ENCODE measurements around the gene WBP4. TPM values are rescaled to one million over a fixed set of nuclear protein-coding genes. Genes with fewer than 3 reads are reported as not detected.
A peak's percentile ranks its signal among the peaks of the same experiment; 100 is the strongest.

The WBP4 gene
- total and polyA plus RNA-seq, 2 of the 13 experiments (the other 11 are each of a cell fraction or from before 2014, with no cell fraction given), result 6.7 to 11.7 TPM

DNA sequence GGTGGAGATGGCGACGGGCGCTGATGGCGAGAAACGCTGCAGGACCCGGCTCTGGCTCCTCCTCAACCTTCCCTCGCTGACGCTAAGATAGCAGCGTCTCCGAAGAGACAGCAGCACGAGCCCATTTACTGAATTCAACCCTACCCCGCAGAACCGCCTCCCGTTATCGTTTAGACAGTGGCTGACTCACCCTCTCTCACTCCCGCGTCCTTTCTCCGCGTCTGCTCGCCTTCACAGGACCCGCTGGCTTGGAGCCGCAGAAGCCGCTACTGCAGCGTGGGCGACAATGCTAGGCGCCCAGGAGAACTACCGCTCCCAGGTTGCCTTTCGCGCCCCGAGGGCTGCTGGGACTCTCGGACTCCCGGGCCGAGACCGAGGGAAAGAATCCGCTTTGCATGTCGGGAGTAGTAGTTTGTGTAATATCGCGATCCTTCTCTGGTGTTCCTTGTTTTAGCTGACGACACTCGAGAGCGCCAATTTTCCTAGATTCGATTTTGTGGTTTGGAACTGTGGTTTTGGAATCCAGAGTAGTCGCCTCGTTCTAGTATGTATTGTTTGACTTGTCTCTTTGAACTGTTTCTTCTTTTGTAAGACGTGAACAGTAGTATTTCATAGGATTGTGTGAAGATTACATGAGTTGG, 71.3 kb downstream of the WBP4 start, which contains the start of gene KBTBD6 (continued):
- TF ChIP-seq AHDC1 (CRISPR knock-in tag; IDR thresholded peaks at IDR 0.05; ENCODE audit: borderline replicate concordance) (peak; percentile 59; the same call in 1 of the 2 replicates), ZNF605 (CRISPR knock-in tag; IDR thresholded peaks at IDR 0.05) (no peak), PLRG1 (conservative IDR thresholded peaks at IDR 0.05) (no peak), GTF2F1 (IDR thresholded peaks at IDR 0.05; ENCODE audit: low read length) (no peak), ZNF256 (CRISPR knock-in tag; conservative IDR thresholded peaks at IDR 0.05) (no peak), ZMYM3 (CRISPR knock-in tag; IDR thresholded peaks at IDR 0.05) (no peak), ZNF484 (CRISPR knock-in tag; IDR thresholded peaks at IDR 0.05; ENCODE audit: borderline replicate concordance, low read depth) (no peak), ZNF317 (CRISPR knock-in tag; IDR thresholded peaks at IDR 0.05) (0 out of 2 replicates have a peak, but pooled peaks have one; percentile 16), GABPB1 (CRISPR knock-in tag; IDR thresholded peaks at IDR 0.05) (peak; percentile 93), KDM5A (IDR thresholded peaks at IDR 0.05; ENCODE audit: borderline replicate concordance, low read length) (peak; percentile 85; the same call in 1 of the 2 replicates), DPF2 (CRISPR knock-in tag; IDR thresholded peaks at IDR 0.05; ENCODE audit: borderline replicate concordance, low read depth) (no peak), ZNF792 (CRISPR knock-in tag; IDR thresholded peaks at IDR 0.05) (0 out of 2 replicates have a peak, but pooled peaks have one; percentile 36), ZBTB46 (CRISPR knock-in tag; IDR thresholded peaks at IDR 0.05; ENCODE audit: borderline replicate concordance) (no peak), HOXD1 (CRISPR knock-in tag; IDR thresholded peaks at IDR 0.05) (no peak), CBX5 (CRISPR knock-in tag; IDR thresholded peaks at IDR 0.05; ENCODE audit: borderline replicate concordance) (peak; percentile 76; the same call in 1 of the 2 replicates), ETV6 (CRISPR knock-in tag; conservative IDR thresholded peaks at IDR 0.05) (0 out of 2 replicates have a peak, but pooled peaks have one; percentile 45), ZFYVE20 (CRISPR knock-in tag; IDR thresholded peaks at IDR 0.05; ENCODE audit: borderline replicate concordance, low read depth) (no peak), SAP130 (CRISPR knock-in tag; IDR thresholded peaks at IDR 0.05; ENCODE audit: low read depth) (peak; percentile 94)
- TF ChIP-seq, protein P1, sequence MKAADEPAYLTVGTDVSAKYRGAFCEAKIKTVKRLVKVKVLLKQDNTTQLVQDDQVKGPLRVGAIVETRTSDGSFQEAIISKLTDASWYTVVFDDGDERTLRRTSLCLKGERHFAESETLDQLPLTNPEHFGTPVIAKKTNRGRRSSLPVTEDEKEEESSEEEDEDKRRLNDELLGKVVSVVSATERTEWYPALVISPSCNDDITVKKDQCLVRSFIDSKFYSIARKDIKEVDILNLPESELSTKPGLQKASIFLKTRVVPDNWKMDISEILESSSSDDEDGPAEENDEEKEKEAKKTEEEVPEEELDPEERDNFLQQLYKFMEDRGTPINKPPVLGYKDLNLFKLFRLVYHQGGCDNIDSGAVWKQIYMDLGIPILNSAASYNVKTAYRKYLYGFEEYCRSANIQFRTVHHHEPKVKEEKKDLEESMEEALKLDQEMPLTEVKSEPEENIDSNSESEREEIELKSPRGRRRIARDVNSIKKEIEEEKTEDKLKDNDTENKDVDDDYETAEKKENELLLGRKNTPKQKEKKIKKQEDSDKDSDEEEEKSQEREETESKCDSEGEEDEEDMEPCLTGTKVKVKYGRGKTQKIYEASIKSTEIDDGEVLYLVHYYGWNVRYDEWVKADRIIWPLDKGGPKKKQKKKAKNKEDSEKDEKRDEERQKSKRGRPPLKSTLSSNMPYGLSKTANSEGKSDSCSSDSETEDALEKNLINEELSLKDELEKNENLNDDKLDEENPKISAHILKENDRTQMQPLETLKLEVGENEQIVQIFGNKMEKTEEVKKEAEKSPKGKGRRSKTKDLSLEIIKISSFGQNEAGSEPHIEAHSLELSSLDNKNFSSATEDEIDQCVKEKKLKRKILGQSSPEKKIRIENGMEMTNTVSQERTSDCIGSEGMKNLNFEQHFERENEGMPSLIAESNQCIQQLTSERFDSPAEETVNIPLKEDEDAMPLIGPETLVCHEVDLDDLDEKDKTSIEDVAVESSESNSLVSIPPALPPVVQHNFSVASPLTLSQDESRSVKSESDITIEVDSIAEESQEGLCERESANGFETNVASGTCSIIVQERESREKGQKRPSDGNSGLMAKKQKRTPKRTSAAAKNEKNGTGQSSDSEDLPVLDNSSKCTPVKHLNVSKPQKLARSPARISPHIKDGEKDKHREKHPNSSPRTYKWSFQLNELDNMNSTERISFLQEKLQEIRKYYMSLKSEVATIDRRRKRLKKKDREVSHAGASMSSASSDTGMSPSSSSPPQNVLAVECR (CRISPR knock-in tag; IDR thresholded peaks at IDR 0.05; ENCODE audit: borderline replicate concordance), result peak; percentile 87; the same call in 1 of the 2 replicates

Data from HepG2 (cell line).